HCT116 (cell line): Measurements from ENCODE around the gene NOXA1. TPM values are rescaled to one million over a fixed set of nuclear protein-coding genes. Genes with fewer than 3 reads are reported as not detected.

Experiments
- ATAC-seq: fragments of 200-7000 bp; cut with Tn5 transposase; 2 replicates; pipeline ENCODE4 v1.9.1; 2020; ENCODE audit warnings: mild to moderate bottlenecking, moderate library complexity
- Bru-seq: library from RNA; stranded (reverse); fragments of 400-500 nt; gene quantifications from one replicate; lab custom pipeline; 2021; lab: Mats Ljungman, UMichigan
- BruChase-seq, 2 experiments: library from RNA; stranded (reverse); fragments of 400-500 nt; gene quantifications; one replicate each; lab custom pipeline; 2021; lab: Mats Ljungman, UMichigan
- BruUV-seq: library from RNA; stranded (reverse); fragments of 400-500 nt; replicated peaks from 2 replicates; lab custom pipeline; 2021; lab: Mats Ljungman, UMichigan
- CTCF ChIA-PET: fragments of 300-600 bp; sonication (Branson Sonifier 250); formaldehyde crosslinking; loops from one replicate; lab custom pipeline; 2021; ENCODE audit warnings: antibody characterized with exemption; lab: Charles Lee
- POLR2A ChIA-PET: fragments of 300-600, 350-600 bp; sonication (Branson Sonifier 250); formaldehyde crosslinking; loops from one replicate; lab custom pipeline; 2021; ENCODE audit warnings: antibody characterized with exemption; lab: Charles Lee
- RAD21 ChIA-PET, 2 experiments: fragments of 300-600 bp; sonication (Branson Sonifier 250); formaldehyde crosslinking; loops; one replicate each; lab custom pipeline; 2023; ENCODE audit warnings: low total read pairs in 2 of 2; ENCODE audit not compliant: uncharacterized antibody in 2 of 2, unreplicated experiment in 2 of 2, low non-redundant PET in 1 of 2; lab: Charles Lee
- DNase-seq: peaks from one replicate; pipeline ENCODE4 v3.0.0-alpha.2; 2010; ENCODE audit warnings: low read depth, low spot score
- H2AFZ ChIP-seq: fragments of 200-600 bp; shearing (Covaris generic), sonication (generic); 2 replicates; pipeline ENCODE4 v1.6.1; 2017; ENCODE audit warnings: low read depth, mixed run types, mixed read lengths, antibody characterized with exemption, low read length; ENCODE audit not compliant: poor library complexity, severe bottlenecking
- H3K27ac ChIP-seq: 2 replicates; pipeline ENCODE4 v1.5.1; 2012; ENCODE audit warnings: low read depth, low read length
- H3K27me3 ChIP-seq: fragments of 200-600 bp; sonication (generic); 2 replicates; pipeline ENCODE4 v1.6.1; 2016; ENCODE audit warnings: mixed run types, low read length, mixed read lengths; ENCODE audit not compliant: insufficient read depth
- H3K36me3 ChIP-seq, 2 experiments: fragments of 200-500 bp in 1 of 2; fragments of 200-600 bp in 1 of 2; sonication (Bioruptor generic) in 1 of 2; sonication (generic) in 1 of 2; 2 replicates each; pipeline versions ENCODE4 v1.5.1 to v1.6.1; 2014 to 2016; ENCODE audit warnings: low read length in 2 of 2, inconsistent platforms in 1 of 2, mixed read lengths in 1 of 2, mixed run types in 1 of 2; ENCODE audit not compliant: insufficient read depth in 2 of 2, control insufficient read depth in 1 of 2
- H3K4me1 ChIP-seq, 2 experiments: fragments of 200-600 bp in 1 of 2; sonication (generic) in 1 of 2; 2 replicates each; pipeline versions ENCODE4 v1.5.1 to v1.6.1; 2012 to 2017; ENCODE audit warnings: low read length in 2 of 2, inconsistent platforms in 1 of 2, mild to moderate bottlenecking in 1 of 2, mixed read lengths in 1 of 2, mixed run types in 1 of 2, moderate library complexity in 1 of 2; ENCODE audit not compliant: insufficient read depth in 2 of 2, control insufficient read depth in 1 of 2
- H3K4me2 ChIP-seq: fragments of 200-600 bp; sonication (generic); 2 replicates; pipeline ENCODE4 v1.6.1; 2017; ENCODE audit warnings: mixed run types, low read length, mixed read lengths
- H3K4me3 ChIP-seq, 2 experiments: fragments of 200-600 bp in 1 of 2; sonication (generic) in 1 of 2; replicated peaks in 1 of 2; 2 replicates each; pipeline ENCODE4 v1.5.1; 2011 to 2016; ENCODE audit warnings: low read length in 2 of 2, control low read depth in 1 of 2, low read depth in 1 of 2, mild to moderate bottlenecking in 1 of 2, mixed read lengths in 1 of 2, mixed run types in 1 of 2
- H3K79me2 ChIP-seq: fragments of 200-600 bp; sonication (generic); 2 replicates; pipeline ENCODE4 v1.6.1; 2017; ENCODE audit warnings: mild to moderate bottlenecking, mixed run types, low read length, moderate library complexity, mixed read lengths; ENCODE audit not compliant: insufficient read depth
- H3K9ac ChIP-seq: fragments of 200-600 bp; sonication (generic); 2 replicates; pipeline ENCODE4 v1.6.1; 2016; ENCODE audit warnings: low read length, mixed read lengths
- H3K9me2 ChIP-seq: fragments of 200-600 bp; sonication (generic), shearing (Covaris generic); 2 replicates; pipeline ENCODE4 v1.6.1; 2017; ENCODE audit warnings: mixed run types, mild to moderate bottlenecking, moderate library complexity; ENCODE audit not compliant: insufficient read depth
- H3K9me3 ChIP-seq, 2 experiments: fragments of 200-500 bp in 1 of 2; fragments of 200-600 bp in 1 of 2; sonication (Bioruptor generic) in 1 of 2; sonication (generic) in 1 of 2; 2 replicates each; pipeline ENCODE4 v1.6.1; 2014 to 2017; ENCODE audit warnings: low read length in 2 of 2, mixed read lengths in 2 of 2, inconsistent platforms in 1 of 2, low read depth in 1 of 2, mild to moderate bottlenecking in 1 of 2, mixed run types in 1 of 2, moderate library complexity in 1 of 2; ENCODE audit not compliant: control insufficient read depth in 1 of 2, insufficient read depth in 1 of 2
- H4K20me1 ChIP-seq: fragments of 200-600 bp; sonication (generic), shearing (Covaris generic); 2 replicates; pipeline ENCODE4 v1.6.1; 2017; ENCODE audit warnings: mixed run types, mild to moderate bottlenecking, moderate library complexity; ENCODE audit not compliant: insufficient read depth
- CBX3 ChIP-seq: IDR thresholded peaks from 2 replicates; pipeline ENCODE4 v1.6.1; 2012; ENCODE audit warnings: low read depth
- CEBPB ChIP-seq: IDR thresholded peaks from 2 replicates; pipeline ENCODE4 v1.6.1; 2012; ENCODE audit warnings: low read depth
- ELF1 ChIP-seq: IDR thresholded peaks from 2 replicates; pipeline ENCODE4 v1.6.1; 2012; ENCODE audit warnings: low read depth, borderline replicate concordance
- EZH2 ChIP-seq: fragments of 200-600 bp; sonication (generic); IDR thresholded peaks from 2 replicates; pipeline ENCODE4 v1.6.1; 2017; ENCODE audit warnings: antibody characterized with exemption, mixed run types
- EZH2phosphoT487 ChIP-seq: fragments of 200-600 bp; IDR thresholded peaks from 2 replicates; pipeline ENCODE4 v1.6.1; 2018; ENCODE audit warnings: antibody characterized with exemption, borderline replicate concordance
- FOSL1 ChIP-seq: IDR thresholded peaks from 2 replicates; pipeline ENCODE4 v1.6.1; 2012; ENCODE audit warnings: low read depth
- JUND ChIP-seq: IDR thresholded peaks from 2 replicates; pipeline ENCODE4 v1.6.1; 2012
- POLR2A ChIP-seq: IDR thresholded peaks from 2 replicates; pipeline ENCODE4 v1.7.0; 2011; ENCODE audit warnings: borderline replicate concordance; ENCODE audit not compliant: insufficient read depth, insufficient read length; ENCODE audit errors: extremely low read depth
- POLR2AphosphoS5 ChIP-seq: IDR thresholded peaks from 2 replicates; pipeline ENCODE4 v1.6.1; 2011; ENCODE audit warnings: mild to moderate bottlenecking, low read depth, low read length, moderate library complexity
- RAD21 ChIP-seq: IDR thresholded peaks from 2 replicates; pipeline ENCODE4 v1.6.1; 2012; ENCODE audit warnings: low read depth, mild to moderate bottlenecking
- SIN3A ChIP-seq: IDR thresholded peaks from 2 replicates; pipeline ENCODE4 v1.6.1; 2012; ENCODE audit warnings: low read depth
- SP1 ChIP-seq: IDR thresholded peaks from 2 replicates; pipeline ENCODE4 v1.6.1; 2012; ENCODE audit warnings: low read depth
- SRF ChIP-seq: IDR thresholded peaks from 2 replicates; pipeline ENCODE4 v1.6.1; 2012; ENCODE audit warnings: low read depth
- YY1 ChIP-seq: IDR thresholded peaks from 2 replicates; pipeline ENCODE4 v1.6.1; 2011; ENCODE audit warnings: low read length, low read depth, moderate library complexity, mild to moderate bottlenecking; ENCODE audit not compliant: insufficient replicate concordance; ENCODE audit errors: extremely low read depth
- ZFX ChIP-seq: fragments of 450-650 bp; IDR thresholded peaks from 2 replicates; pipeline ENCODE4 v1.6.1; 2017
- ZNF274 ChIP-seq: fragments of 200-500 bp; sonication (Bioruptor generic); IDR thresholded peaks from 2 replicates; pipeline ENCODE4 v1.6.1; 2014; ENCODE audit warnings: mild to moderate bottlenecking, low read depth, low read length, inconsistent platforms
- intact Hi-C: fragments of 100-400 bp; cut with micrococcal nuclease; formaldehyde crosslinking; loops from 2 replicates; pipeline ENCODE4 v1.10.0; 2022
- long read RNA-seq: library from polyadenylated mRNA; unstranded; transcript quantifications from one replicate; pipeline ENCODE4 v2.0.0, GENCODE V29; 2021; ENCODE audit not compliant: unreplicated experiment
- polyA plus RNA-seq: library from polyadenylated mRNA; unstranded; fragments of >200 nt; gene quantifications from 2 replicates; pipeline ENCODE4 v1.2.1, GENCODE V29; 2012; ENCODE audit warnings: missing spikeins
- total RNA-seq: library from RNA; stranded (reverse); gene quantifications from one replicate; pipeline ENCODE4 v1.2.1, GENCODE V29; 2021; ENCODE audit not compliant: unreplicated experiment
- TF ChIP-seq, protein P1 (sequence below): IDR thresholded peaks from 2 replicates; pipeline ENCODE4 v1.6.1; 2012
- TF ChIP-seq, protein P2 (sequence below): IDR thresholded peaks from 2 replicates; pipeline ENCODE4 v1.6.1; 2012; ENCODE audit warnings: low read depth
- TF ChIP-seq, protein P3 (sequence below): IDR thresholded peaks from 2 replicates; pipeline ENCODE4 v1.6.1; 2012

NOXA1 gene, protein sequence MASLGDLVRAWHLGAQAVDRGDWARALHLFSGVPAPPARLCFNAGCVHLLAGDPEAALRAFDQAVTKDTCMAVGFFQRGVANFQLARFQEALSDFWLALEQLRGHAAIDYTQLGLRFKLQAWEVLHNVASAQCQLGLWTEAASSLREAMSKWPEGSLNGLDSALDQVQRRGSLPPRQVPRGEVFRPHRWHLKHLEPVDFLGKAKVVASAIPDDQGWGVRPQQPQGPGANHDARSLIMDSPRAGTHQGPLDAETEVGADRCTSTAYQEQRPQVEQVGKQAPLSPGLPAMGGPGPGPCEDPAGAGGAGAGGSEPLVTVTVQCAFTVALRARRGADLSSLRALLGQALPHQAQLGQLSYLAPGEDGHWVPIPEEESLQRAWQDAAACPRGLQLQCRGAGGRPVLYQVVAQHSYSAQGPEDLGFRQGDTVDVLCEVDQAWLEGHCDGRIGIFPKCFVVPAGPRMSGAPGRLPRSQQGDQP
- total RNA-seq (13.2 TPM), Bru-seq, nascent RNA (percentile 71 among the genes with signal in this experiment), BruChase-seq, experiment 1, labeled RNA remaining after a 6-hour chase (percentile 56 among the genes with signal in this experiment), BruChase-seq, experiment 2, labeled RNA remaining after a 2-hour chase (percentile 63 among the genes with signal in this experiment)
- 6.2 and 6.5 TPM in 2 replicates for polyA plus RNA-seq
- long read RNA-seq, partial matches to known transcripts, result 20 of 45 reads
- long read RNA-seq, other reads (novel, unspliced or antisense), result 25 of 45 reads

DNA sequence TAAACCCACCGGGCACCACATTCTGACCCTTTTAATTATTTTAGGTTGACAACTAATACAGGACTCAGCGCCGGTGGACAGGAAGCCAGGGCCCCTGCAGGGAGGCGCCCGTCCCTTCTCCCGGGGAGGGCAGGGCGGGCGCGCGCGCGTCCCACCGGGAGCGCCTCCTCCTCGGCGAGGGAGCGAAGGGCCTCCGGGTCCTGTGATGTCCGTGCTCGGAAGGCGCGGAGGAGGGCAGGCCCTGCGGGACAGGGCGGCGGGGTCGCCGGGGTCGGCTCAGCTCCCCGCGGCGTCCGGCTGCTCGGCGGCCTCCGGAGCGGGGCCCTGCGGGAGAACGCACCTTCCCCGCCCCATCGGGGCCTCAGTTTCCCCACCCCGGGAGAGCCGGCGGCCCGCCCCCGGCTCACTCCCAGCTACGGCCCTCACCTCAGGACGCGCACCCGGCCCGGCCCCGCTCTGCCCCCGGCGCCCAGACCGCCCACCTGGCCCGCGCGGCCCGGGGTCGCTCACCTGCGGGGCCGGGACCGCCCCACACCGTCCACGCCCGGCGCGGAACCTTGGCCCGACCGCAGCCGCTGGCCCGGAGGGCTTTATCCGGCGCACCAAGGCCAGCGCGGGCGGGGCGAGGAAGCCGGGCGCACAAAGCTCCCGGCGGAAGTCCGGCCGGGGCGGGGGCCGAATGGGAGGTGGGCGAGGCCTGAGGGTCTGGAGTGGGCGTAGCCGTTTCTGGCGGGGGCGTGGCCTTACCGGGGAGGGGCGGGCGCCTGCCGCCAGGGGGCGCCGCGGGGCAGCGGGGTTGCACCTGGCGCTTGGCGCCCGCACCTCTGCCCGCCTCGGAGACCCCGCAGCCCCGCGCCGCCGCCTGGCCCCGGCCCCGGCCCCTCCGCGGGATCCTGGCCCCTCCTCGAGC, at the start of gene NOXA1, which contains the start of gene EXD3:
Gene NOXA1, plus strand, starts transcription at position 790 of the 910 bp plus-strand sequence. CDS start 137 bp downstream, outside the sequence.
Gene EXD3, minus strand, starts transcription at position 559 of the 910 bp plus-strand sequence. CDS start 27,805 bp downstream, outside the sequence.
- BruUV-seq, result no TSS peak
- DNase-seq (peak; percentile 86), ATAC-seq (peak; percentile 79)
- Histone ChIP-seq H3K9ac (peak within 1 kb of the TSS; percentile 92), H3K27me3 (no peaks in the 10 kb centered on the region), H3K4me1 (peaks cover 21 to 29% of the 10 kb centered on the region in 2 experiments), H2AFZ (no peak within 1 kb of the TSS), H3K27ac (peak within 1 kb of the TSS; percentile 99), H3K4me2 (peak within 1 kb of the TSS; percentile 100), H3K36me3 (no peaks in the 10 kb centered on the region; a peak in 1 of 4 replicates), H3K79me2 (peaks cover 40% of the 10 kb centered on the region), H3K4me3 (peak within 1 kb of the TSS; percentile 74 to 79), H3K9me3 (no peaks in the 10 kb centered on the region), H4K20me1 (no peaks in the 10 kb centered on the region), H3K9me2 (no peaks in the 10 kb centered on the region)
- CTCF ChIA-PET, result interaction anchor here (0.6 to 2.1 kb wide), 16 partner anchors 11 to 346 kb away, joined by 3 to 10 read pairs (median 5); partner anchors contain the start of genes MAN1B1, NRARP and UAP1L1
- intact Hi-C loops, result loop anchor here (5.0 kb wide), 1 partner anchor 131 kb away; no protein-coding TSS in a partner anchor
- RAD21 ChIA-PET, result interaction anchor here (0.6 to 1.3 kb wide), 5 partner anchors 14 to 145 kb away, joined by 3 to 14 read pairs (median 6); partner anchors contain the start of gene TOR4A (in 1 of the 2)
- POLR2A ChIA-PET, result interaction anchor here (0.6 to 2.1 kb wide), 2 partner anchors 10 to 304 kb away, joined by 3 to 10 read pairs; no protein-coding TSS in a partner anchor
- TF ChIP-seq SRF, result no peak
- no peak for TF ChIP-seq RAD21
- no peak for TF ChIP-seq JUND
- peak; percentile 90 for TF ChIP-seq ZFX
- no peak for TF ChIP-seq SP1
- no peak for TF ChIP-seq EZH2phosphoT487
- TF ChIP-seq POLR2A, result no peak
- TF ChIP-seq, protein P1, sequence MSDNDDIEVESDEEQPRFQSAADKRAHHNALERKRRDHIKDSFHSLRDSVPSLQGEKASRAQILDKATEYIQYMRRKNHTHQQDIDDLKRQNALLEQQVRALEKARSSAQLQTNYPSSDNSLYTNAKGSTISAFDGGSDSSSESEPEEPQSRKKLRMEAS, result no peak
- TF ChIP-seq ELF1, result no peak
- TF ChIP-seq EZH2, result no peak
- no peak for TF ChIP-seq SIN3A
- no peak for TF ChIP-seq CBX3
- TF ChIP-seq YY1, result peak; percentile 86
- no peak for TF ChIP-seq FOSL1
- peak; percentile 67 for TF ChIP-seq POLR2AphosphoS5
- TF ChIP-seq, protein P2, sequence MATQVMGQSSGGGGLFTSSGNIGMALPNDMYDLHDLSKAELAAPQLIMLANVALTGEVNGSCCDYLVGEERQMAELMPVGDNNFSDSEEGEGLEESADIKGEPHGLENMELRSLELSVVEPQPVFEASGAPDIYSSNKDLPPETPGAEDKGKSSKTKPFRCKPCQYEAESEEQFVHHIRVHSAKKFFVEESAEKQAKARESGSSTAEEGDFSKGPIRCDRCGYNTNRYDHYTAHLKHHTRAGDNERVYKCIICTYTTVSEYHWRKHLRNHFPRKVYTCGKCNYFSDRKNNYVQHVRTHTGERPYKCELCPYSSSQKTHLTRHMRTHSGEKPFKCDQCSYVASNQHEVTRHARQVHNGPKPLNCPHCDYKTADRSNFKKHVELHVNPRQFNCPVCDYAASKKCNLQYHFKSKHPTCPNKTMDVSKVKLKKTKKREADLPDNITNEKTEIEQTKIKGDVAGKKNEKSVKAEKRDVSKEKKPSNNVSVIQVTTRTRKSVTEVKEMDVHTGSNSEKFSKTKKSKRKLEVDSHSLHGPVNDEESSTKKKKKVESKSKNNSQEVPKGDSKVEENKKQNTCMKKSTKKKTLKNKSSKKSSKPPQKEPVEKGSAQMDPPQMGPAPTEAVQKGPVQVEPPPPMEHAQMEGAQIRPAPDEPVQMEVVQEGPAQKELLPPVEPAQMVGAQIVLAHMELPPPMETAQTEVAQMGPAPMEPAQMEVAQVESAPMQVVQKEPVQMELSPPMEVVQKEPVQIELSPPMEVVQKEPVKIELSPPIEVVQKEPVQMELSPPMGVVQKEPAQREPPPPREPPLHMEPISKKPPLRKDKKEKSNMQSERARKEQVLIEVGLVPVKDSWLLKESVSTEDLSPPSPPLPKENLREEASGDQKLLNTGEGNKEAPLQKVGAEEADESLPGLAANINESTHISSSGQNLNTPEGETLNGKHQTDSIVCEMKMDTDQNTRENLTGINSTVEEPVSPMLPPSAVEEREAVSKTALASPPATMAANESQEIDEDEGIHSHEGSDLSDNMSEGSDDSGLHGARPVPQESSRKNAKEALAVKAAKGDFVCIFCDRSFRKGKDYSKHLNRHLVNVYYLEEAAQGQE, result no peak
- no peak for TF ChIP-seq ZNF274
- TF ChIP-seq, protein P3, sequence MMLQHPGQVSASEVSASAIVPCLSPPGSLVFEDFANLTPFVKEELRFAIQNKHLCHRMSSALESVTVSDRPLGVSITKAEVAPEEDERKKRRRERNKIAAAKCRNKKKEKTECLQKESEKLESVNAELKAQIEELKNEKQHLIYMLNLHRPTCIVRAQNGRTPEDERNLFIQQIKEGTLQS, result no peak
- no peak for TF ChIP-seq CEBPB
